SU-DHL-6 (cell line): ENCODE data around the gene ELK4.

Source experiments
- CTCF ChIP-seq: fragments of 200-600 bp; sonication (generic); IDR thresholded peaks from one replicate; pipeline ENCODE4 v1.5.1; 2017; ENCODE audit warnings: antibody characterized with exemption, mild to moderate bottlenecking, low read length, moderate library complexity; ENCODE audit not compliant: insufficient read depth, poor library complexity, severe bottlenecking
- EZH2phosphoT487 ChIP-seq: fragments of 200-600 bp; sonication (generic), shearing (Covaris generic); conservative IDR thresholded peaks from 2 replicates; pipeline ENCODE4 v1.6.1; 2018; ENCODE audit warnings: mild to moderate bottlenecking, antibody characterized with exemption, low read length, moderate library complexity, mixed read lengths

- TF ChIP-seq CTCF: no peak
- TF ChIP-seq EZH2phosphoT487: no peak
Observed at GRCh38 chr1:205576011-205576410, 55.8 kb downstream of the ELK4 start.
